HL-60 (cell line): Measurements from ENCODE around the gene COMMD2.

Experiments
- CTCF ChIP-seq: IDR thresholded peaks from one replicate; pipeline ENCODE4 v1.5.1; 2011; ENCODE audit warnings: low read length, control low read depth, inconsistent platforms; ENCODE audit not compliant: insufficient read depth
- REST ChIP-seq: IDR thresholded peaks from 2 replicates; pipeline ENCODE4 v1.6.1; 2012; ENCODE audit warnings: low read depth; ENCODE audit not compliant: insufficient replicate concordance

- TF ChIP-seq CTCF = no peak
- no peak for TF ChIP-seq REST
These were observed 25.4 kb downstream of the COMMD2 start for GRCh38 chr3:149726716-149727407.
